HUES48 (cell line): Measurements from ENCODE around the gene ZBTB7C.

Experiments used
- H3K27ac ChIP-seq: one replicate; pipeline ENCODE4 v1.7.0; 2013; ENCODE audit warnings: low read depth, low read length, inconsistent platforms
- H3K27me3 ChIP-seq: 2 replicates; pipeline ENCODE4 v1.6.1; 2013; ENCODE audit warnings: mild to moderate bottlenecking, low read length; ENCODE audit not compliant: control insufficient read depth, insufficient read depth
- H3K36me3 ChIP-seq: 2 replicates; pipeline ENCODE4 v1.6.1; 2013; ENCODE audit warnings: low read length; ENCODE audit not compliant: control insufficient read depth, insufficient read depth
- H3K4me1 ChIP-seq: 2 replicates; pipeline ENCODE4 v1.6.1; 2013; ENCODE audit warnings: mild to moderate bottlenecking, low read length; ENCODE audit not compliant: control insufficient read depth, insufficient read depth
- H3K4me3 ChIP-seq: 2 replicates; pipeline ENCODE4 v1.5.1; 2013; ENCODE audit warnings: mild to moderate bottlenecking, low read depth, low read length
- H3K9ac ChIP-seq: 2 replicates; pipeline ENCODE4 v1.6.1; 2013; ENCODE audit warnings: mild to moderate bottlenecking, low read depth, low read length, moderate library complexity
- H3K9me3 ChIP-seq: 2 replicates; pipeline ENCODE4 v1.6.1; 2013; ENCODE audit warnings: low read length; ENCODE audit not compliant: control insufficient read depth, insufficient read depth

Gene ZBTB7C

GRCh38 chr18:48408727-48409590, at the start of gene ZBTB7C:
Gene ZBTB7C (minus strand): TSS chr18:48409383.
- no peak within 1 kb of the TSS for H3K9ac ChIP-seq
- peaks cover 12% of the 10 kb centered on the region for H3K4me1 ChIP-seq
- peak within 1 kb of the TSS; percentile 82 for H3K4me3 ChIP-seq
- H3K36me3 ChIP-seq = no peaks in the 10 kb centered on the region
- no peaks in the 10 kb centered on the region for H3K9me3 ChIP-seq
- peaks cover 78% of the 10 kb centered on the region for H3K27me3 ChIP-seq
- H3K27ac ChIP-seq = peak within 1 kb of the TSS; percentile 23

- Histone ChIP-seq H3K27me3 (no peaks in the 10 kb centered on the region), H3K27ac (no peak overlapping the region), H3K9me3 (no peaks in the 10 kb centered on the region), H3K4me1 (no peaks in the 10 kb centered on the region), H3K36me3 (no peaks in the 10 kb centered on the region), H3K4me3 (no peak overlapping the region), H3K9ac (no peak overlapping the region)
Observed at GRCh38 chr18:48456838-48457237, 47.7 kb upstream of the ZBTB7C start.

GRCh38 chr18:48455555-48456478, 46.6 kb upstream of the ZBTB7C start:
- H3K27ac ChIP-seq = no peak overlapping the region
- H3K36me3 ChIP-seq = no peaks in the 10 kb centered on the region
- H3K9ac ChIP-seq = no peak overlapping the region
- no peaks in the 10 kb centered on the region for H3K4me1 ChIP-seq
- H3K27me3 ChIP-seq = no peaks in the 10 kb centered on the region
- no peaks in the 10 kb centered on the region for H3K9me3 ChIP-seq
- H3K4me3 ChIP-seq = no peak overlapping the region

GRCh38 chr18:48454261-48454757, 45.1 kb upstream of the ZBTB7C start:
- Histone ChIP-seq H3K9me3 (no peaks in the 10 kb centered on the region), H3K27ac (no peak overlapping the region), H3K36me3 (no peaks in the 10 kb centered on the region), H3K27me3 (no peaks in the 10 kb centered on the region; the same call in 1 of the 2 replicates), H3K9ac (no peak overlapping the region), H3K4me1 (no peaks in the 10 kb centered on the region), H3K4me3 (no peak overlapping the region)

GRCh38 chr18:48453330-48454066, 44.3 kb upstream of the ZBTB7C start:
- Histone ChIP-seq H3K27me3 (no peaks in the 10 kb centered on the region; the same call in 1 of the 2 replicates), H3K36me3 (no peaks in the 10 kb centered on the region), H3K27ac (no peak overlapping the region), H3K4me3 (no peak overlapping the region), H3K9ac (no peak overlapping the region), H3K4me1 (no peaks in the 10 kb centered on the region), H3K9me3 (no peaks in the 10 kb centered on the region)

GRCh38 chr18:48452861-48453323, 43.7 kb upstream of the ZBTB7C start:
- H3K27ac ChIP-seq = no peak overlapping the region
- no peak overlapping the region for H3K9ac ChIP-seq
- H3K9me3 ChIP-seq = no peaks in the 10 kb centered on the region
- H3K4me3 ChIP-seq = no peak overlapping the region
- no peaks in the 10 kb centered on the region for H3K36me3 ChIP-seq
- H3K27me3 ChIP-seq = no peaks in the 10 kb centered on the region; the same call in 1 of the 2 replicates
- no peaks in the 10 kb centered on the region for H3K4me1 ChIP-seq

GRCh38 chr18:48450685-48451084, 41.5 kb upstream of the ZBTB7C start:
- H3K36me3 ChIP-seq = no peaks in the 10 kb centered on the region

GRCh38 chr18:48446582-48447225, 37.5 kb upstream of the ZBTB7C start:
- H3K9me3 ChIP-seq = no peaks in the 10 kb centered on the region
- no peak overlapping the region for H3K27ac ChIP-seq
- no peaks in the 10 kb centered on the region for H3K36me3 ChIP-seq
- H3K27me3 ChIP-seq = no peaks in the 10 kb centered on the region; the same call in 1 of the 2 replicates
- no peak overlapping the region for H3K9ac ChIP-seq
- H3K4me1 ChIP-seq = no peaks in the 10 kb centered on the region
- H3K4me3 ChIP-seq = no peak overlapping the region

More at GRCh38 chr18:48450685-48451084, 41.5 kb upstream of the ZBTB7C start:
- no peaks in the 10 kb centered on the region for H3K9me3 ChIP-seq
- no peak overlapping the region for H3K27ac ChIP-seq
- no peak overlapping the region for H3K9ac ChIP-seq
- no peak overlapping the region for H3K4me3 ChIP-seq
- no peaks in the 10 kb centered on the region for H3K4me1 ChIP-seq
- no peaks in the 10 kb centered on the region; the same call in 1 of the 2 replicates for H3K27me3 ChIP-seq

- H3K4me1 ChIP-seq = no peaks in the 10 kb centered on the region
- no peaks in the 10 kb centered on the region for H3K9me3 ChIP-seq
- no peaks in the 10 kb centered on the region for H3K36me3 ChIP-seq
- H3K27ac ChIP-seq = no peak overlapping the region
- H3K9ac ChIP-seq = no peak overlapping the region
- H3K4me3 ChIP-seq = no peak overlapping the region
- H3K27me3 ChIP-seq = no peaks in the 10 kb centered on the region; the same call in 1 of the 2 replicates
Observed at GRCh38 chr18:48445540-48445939, 36.4 kb upstream of the ZBTB7C start.

- H3K9me3 ChIP-seq = no peaks in the 10 kb centered on the region
- H3K4me1 ChIP-seq = no peaks in the 10 kb centered on the region
- no peak overlapping the region for H3K9ac ChIP-seq
- H3K27ac ChIP-seq = no peak overlapping the region
- H3K4me3 ChIP-seq = no peak overlapping the region
- no peaks in the 10 kb centered on the region for H3K36me3 ChIP-seq
- no peaks in the 10 kb centered on the region for H3K27me3 ChIP-seq
Observed at GRCh38 chr18:48442761-48443160, 33.6 kb upstream of the ZBTB7C start.
